Esophagus muscularis mucosa (tissue), 4 donors: ENCODE results near the gene GJA1. TPM values are rescaled to one million over a fixed set of nuclear protein-coding genes. Genes with fewer than 3 reads are reported as not detected.

Source experiments
- DNase-seq: peaks from one replicate; pipeline ENCODE4 v3.0.0-alpha.2; 2017; ENCODE audit errors: extremely low spot score
- H3K27ac ChIP-seq, 4 donors: fragments of 200-600 bp; sonication (generic); replicated peaks in 1 of 4; 1 replicate in 3 of 4; 2 replicates in 1 of 4; pipeline ENCODE4 v1.5.1; 2016 to 2019; ENCODE audit warnings: mild to moderate bottlenecking in 1 of 4
- H3K27me3 ChIP-seq, 4 donors: fragments of 200-600 bp; sonication (generic); one replicate each; pipeline versions ENCODE4 v1.5.1 to v1.6.0; 2016 to 2019
- H3K36me3 ChIP-seq, 4 donors: fragments of 200-600 bp; sonication (generic); one replicate each; pipeline ENCODE4 v1.5.1; 2016 to 2019
- H3K4me1 ChIP-seq, 4 donors: fragments of 200-600 bp; sonication (generic); one replicate each; pipeline ENCODE4 v1.5.1; 2016 to 2019
- H3K4me3 ChIP-seq, 4 donors: fragments of 200-600 bp; sonication (generic); 1 replicate in 2 of 4; 2 replicates in 2 of 4; pipeline ENCODE4 v1.5.1; 2016 to 2019; ENCODE audit warnings: mild to moderate bottlenecking in 4 of 4, moderate library complexity in 1 of 4
- H3K9me3 ChIP-seq, 4 donors: fragments of 200-600 bp; sonication (generic); 1 replicate in 3 of 4; 2 replicates in 1 of 4; pipeline ENCODE4 v1.5.1; 2016 to 2019
- EP300 ChIP-seq: sonication (generic); formaldehyde crosslinking; IDR thresholded peaks from one replicate; pipeline ENCODE4 v1.6.1; 2017; ENCODE audit warnings: antibody characterized with exemption
- POLR2A ChIP-seq: fragments of 450-650 bp; IDR thresholded peaks from one replicate; pipeline ENCODE4 v1.6.1; 2017; ENCODE audit warnings: antibody characterized with exemption, moderate library complexity, mild to moderate bottlenecking, low read depth
- POLR2AphosphoS5 ChIP-seq, 2 donors: sonication (generic); formaldehyde crosslinking; IDR thresholded peaks; one replicate each; pipeline ENCODE4 v1.6.1; 2017; ENCODE audit warnings: antibody characterized with exemption in 2 of 2
- WGBS: methylation state at CpG from one replicate; pipeline ENCODE4 v1.1.5; 2018; 5-methylcytosine and 5-hydroxymethylcytosine counted together
- intact Hi-C: fragments of 100-400 bp; cut with DNase I; formaldehyde crosslinking; loops from one replicate; pipeline ENCODE4 v1.15.1; 2023
- total RNA-seq, 4 donors: library from RNA; depleted of rRNA; stranded (reverse); fragments of >200 nt; gene quantifications; one replicate each; pipeline versions ENCODE4 v1.1.0 to v1.2.1, GENCODE V29; 2016
- TF ChIP-seq, protein P1 (sequence below), 3 experiments: fragments of 200-600 bp in 2 of 3; fragments of 450-650 bp in 1 of 3; sonication (generic) in 2 of 3; IDR thresholded peaks; one replicate each; pipeline ENCODE4 v1.5.1; 2017 to 2019; ENCODE audit warnings: antibody characterized with exemption in 3 of 3, mild to moderate bottlenecking in 2 of 3, moderate library complexity in 1 of 3

Gene GJA1
- total RNA-seq, 4 donors from 2014 or later: 240 to 502 (median 375) TPM

DNA sequence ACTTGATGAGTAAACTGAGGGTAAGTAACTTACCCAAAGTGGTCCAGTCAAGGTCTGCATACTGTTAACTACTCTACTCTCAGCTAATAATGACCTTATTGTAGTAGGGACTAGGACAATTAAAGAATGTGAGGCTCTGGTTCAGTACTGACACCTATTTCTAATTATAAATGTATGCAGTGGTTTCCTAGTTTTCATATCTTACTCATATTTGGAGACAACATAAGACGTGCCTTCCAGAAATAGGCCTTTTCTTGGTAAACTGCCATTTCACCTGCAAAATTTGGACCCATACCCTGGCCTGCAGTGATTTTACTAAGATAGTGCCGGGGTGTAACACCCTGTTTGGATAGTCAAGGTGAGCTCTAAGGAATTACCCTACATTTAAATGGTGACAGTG lies 24.7 kb downstream of the GJA1 start:
- Histone ChIP-seq H3K27me3 (no peaks in the 10 kb centered on the region), H3K4me3 (no peak overlapping the region), H3K27ac (no peak overlapping the region), H3K36me3 (no peaks in the 10 kb centered on the region), H3K9me3 (no peaks in the 10 kb centered on the region), H3K4me1 (peaks cover 0 to 11% (median 9%) of the 10 kb centered on the region in 4 donors)
- TF ChIP-seq POLR2AphosphoS5 (IDR thresholded peaks at IDR 0.05) (no peak), POLR2A (no peak), EP300 (no peak)
- TF ChIP-seq, protein P1, sequence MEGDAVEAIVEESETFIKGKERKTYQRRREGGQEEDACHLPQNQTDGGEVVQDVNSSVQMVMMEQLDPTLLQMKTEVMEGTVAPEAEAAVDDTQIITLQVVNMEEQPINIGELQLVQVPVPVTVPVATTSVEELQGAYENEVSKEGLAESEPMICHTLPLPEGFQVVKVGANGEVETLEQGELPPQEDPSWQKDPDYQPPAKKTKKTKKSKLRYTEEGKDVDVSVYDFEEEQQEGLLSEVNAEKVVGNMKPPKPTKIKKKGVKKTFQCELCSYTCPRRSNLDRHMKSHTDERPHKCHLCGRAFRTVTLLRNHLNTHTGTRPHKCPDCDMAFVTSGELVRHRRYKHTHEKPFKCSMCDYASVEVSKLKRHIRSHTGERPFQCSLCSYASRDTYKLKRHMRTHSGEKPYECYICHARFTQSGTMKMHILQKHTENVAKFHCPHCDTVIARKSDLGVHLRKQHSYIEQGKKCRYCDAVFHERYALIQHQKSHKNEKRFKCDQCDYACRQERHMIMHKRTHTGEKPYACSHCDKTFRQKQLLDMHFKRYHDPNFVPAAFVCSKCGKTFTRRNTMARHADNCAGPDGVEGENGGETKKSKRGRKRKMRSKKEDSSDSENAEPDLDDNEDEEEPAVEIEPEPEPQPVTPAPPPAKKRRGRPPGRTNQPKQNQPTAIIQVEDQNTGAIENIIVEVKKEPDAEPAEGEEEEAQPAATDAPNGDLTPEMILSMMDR (IDR thresholded peaks at IDR 0.05): no peak
- DNase-seq: no peak
- 38% methylated on average over 2 of the region's 2 CpGs for WGBS
- intact Hi-C loops: no loop called here

DNA sequence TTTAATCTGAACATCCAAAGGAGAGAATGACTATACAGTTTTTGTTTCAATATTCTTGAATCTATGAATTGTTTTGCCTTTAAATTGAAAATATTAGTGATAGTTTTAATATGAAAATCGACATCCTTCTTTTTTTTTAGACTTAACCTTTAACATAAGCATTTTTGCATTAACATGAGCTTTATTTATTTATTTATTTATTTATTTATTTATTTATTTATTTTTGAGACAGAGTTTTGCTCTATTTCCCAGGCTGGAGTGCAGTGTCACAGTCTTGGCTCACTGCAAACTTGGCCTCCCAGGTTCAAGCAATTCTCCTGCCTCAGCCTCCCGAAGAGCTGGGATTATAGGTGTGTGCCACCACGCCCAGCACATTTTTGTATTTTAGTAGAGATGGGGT lies 27.6 kb downstream of the GJA1 start:
- no peak overlapping the region for H3K27ac ChIP-seq
- WGBS: 89% methylated on average over 3 of the region's 3 CpGs
- peaks cover 0 to 6% (median under 1%) of the 10 kb centered on the region in 4 donors for H3K4me1 ChIP-seq
- H3K4me3 ChIP-seq: no peak overlapping the region
- TF ChIP-seq, protein P1 (IDR thresholded peaks at IDR 0.05): no peak
- TF ChIP-seq POLR2A (no peak), POLR2AphosphoS5 (IDR thresholded peaks at IDR 0.05) (no peak), EP300 (no peak)
- DNase-seq: no peak
- no peaks in the 10 kb centered on the region for H3K36me3 ChIP-seq
- H3K27me3 ChIP-seq: no peaks in the 10 kb centered on the region
- no peaks in the 10 kb centered on the region for H3K9me3 ChIP-seq
- intact Hi-C loops: no loop called here

DNA sequence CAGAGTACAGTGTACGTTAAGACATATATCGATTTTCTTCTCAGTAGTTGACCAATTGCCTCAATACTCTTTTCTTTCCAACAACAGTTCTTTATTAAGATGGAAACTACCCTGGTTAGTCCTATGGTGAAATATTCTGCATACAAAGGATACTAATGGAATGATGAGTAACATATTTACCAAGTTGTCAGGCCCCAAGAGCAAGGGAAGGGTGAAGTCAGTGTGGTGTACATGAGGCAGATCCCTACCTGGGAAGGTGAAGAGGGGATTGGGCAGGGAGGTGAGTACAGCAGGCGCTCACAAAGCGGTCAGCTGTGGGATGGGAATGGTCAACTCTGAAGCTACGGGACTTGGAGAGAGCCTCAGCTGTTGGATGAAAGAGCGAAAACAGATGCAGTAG lies 29.7 kb downstream of the GJA1 start:
- no peak for TF ChIP-seq EP300
- TF ChIP-seq, protein P1 (IDR thresholded peaks at IDR 0.05): no peak
- TF ChIP-seq POLR2AphosphoS5 (IDR thresholded peaks at IDR 0.05): no peak
- TF ChIP-seq POLR2A: no peak
- Histone ChIP-seq H3K9me3 (no peaks in the 10 kb centered on the region), H3K27me3 (no peaks in the 10 kb centered on the region), H3K4me1 (peaks cover 0 to 6% (median 0%) of the 10 kb centered on the region in 4 donors), H3K4me3 (no peak overlapping the region), H3K36me3 (no peaks in the 10 kb centered on the region), H3K27ac (no peak overlapping the region)
- WGBS: 98% methylated on average over 6 of the region's 6 CpGs
- intact Hi-C loops: no loop called here
- no peak for DNase-seq

DNA sequence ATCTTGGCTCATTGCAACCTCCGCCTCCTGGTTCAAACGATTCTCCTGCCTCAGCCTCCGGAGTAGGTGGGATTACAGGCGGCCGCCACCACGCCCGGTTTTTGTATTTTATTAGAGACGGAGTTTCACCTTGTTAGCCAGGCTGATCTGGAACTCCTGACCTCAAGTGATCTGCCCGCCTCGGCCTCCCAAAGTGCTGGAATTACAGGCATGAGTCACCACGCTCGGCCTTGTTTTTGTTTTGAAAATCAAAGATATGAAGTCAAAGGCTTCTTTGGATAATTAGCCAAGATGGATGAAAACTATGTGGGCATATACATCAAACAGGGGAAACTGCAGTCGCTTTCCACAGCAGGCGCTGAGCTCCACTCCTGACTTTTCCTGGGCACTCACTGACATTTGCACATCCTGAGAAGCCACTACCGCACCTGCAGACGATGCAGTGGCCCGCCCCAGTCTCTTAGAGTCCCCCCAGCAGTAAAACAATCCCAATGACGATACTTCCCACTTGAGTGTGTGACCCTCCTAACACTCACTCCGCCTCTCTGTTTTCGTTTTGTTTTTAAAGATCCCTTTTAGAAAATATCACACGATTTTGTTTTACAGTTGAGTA lies 44.1 kb downstream of the GJA1 start:
- no peak for DNase-seq
- Histone ChIP-seq H3K4me3 (no peak overlapping the region), H3K4me1 (peaks cover 0 to 11% (median 2%) of the 10 kb centered on the region in 4 donors), H3K27me3 (no peaks in the 10 kb centered on the region), H3K9me3 (no peaks in the 10 kb centered on the region), H3K27ac (no peak overlapping the region), H3K36me3 (no peaks in the 10 kb centered on the region)
- 92% methylated on average over 21 of the region's 21 CpGs for WGBS
- no peak for TF ChIP-seq EP300
- intact Hi-C loops: no loop called here

DNA sequence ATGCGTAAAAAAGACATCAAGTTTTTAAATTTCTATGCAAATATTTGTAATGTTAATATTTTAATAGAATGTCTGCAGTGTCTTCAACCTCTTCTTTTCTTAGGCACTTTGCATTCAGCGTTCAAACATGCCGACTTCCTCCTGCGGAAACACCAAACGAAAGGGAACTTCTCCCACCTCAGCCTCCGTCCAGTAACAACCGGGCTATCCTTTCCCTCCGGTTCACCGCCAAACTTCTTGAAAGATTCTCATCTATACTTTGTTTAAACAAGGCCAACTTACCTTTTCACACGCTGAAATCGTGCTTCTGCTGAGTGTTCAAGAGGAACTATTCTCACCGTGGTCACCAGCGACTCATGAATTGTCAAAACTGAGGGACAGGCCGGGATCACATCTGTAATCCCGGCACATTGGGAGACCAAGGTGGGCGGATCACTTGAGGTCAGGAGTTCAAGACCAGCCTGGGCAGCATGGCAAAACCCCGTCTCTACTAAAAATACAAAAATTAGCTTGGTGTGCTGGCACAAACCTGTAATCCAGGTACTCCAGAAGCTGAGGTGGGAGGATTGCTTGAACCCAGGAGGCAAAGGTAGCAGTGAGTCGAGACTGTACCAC lies 44.8 kb downstream of the GJA1 start:
- 94% methylated on average over 18 of the region's 18 CpGs for WGBS

More for the DNA sequence above, 44.8 kb downstream of the GJA1 start:
- no peak overlapping the region for H3K27ac ChIP-seq
- no peak overlapping the region for H3K4me3 ChIP-seq
- DNase-seq: no peak
- no peaks in the 10 kb centered on the region for H3K27me3 ChIP-seq
- H3K36me3 ChIP-seq: no peaks in the 10 kb centered on the region
- intact Hi-C loops: no loop called here
- H3K4me1 ChIP-seq: peaks cover 3 to 14% (median 4%) of the 10 kb centered on the region in 4 donors
- H3K9me3 ChIP-seq: no peaks in the 10 kb centered on the region
- TF ChIP-seq POLR2A (no peak), POLR2AphosphoS5 (IDR thresholded peaks at IDR 0.05) (no peak), EP300 (no peak)
